Colonic mucosa (tissue), 4 donors: ENCODE measurements around the gene ZNF212. TPM values are rescaled to one million over a fixed set of nuclear protein-coding genes. Genes with fewer than 3 reads are reported as not detected.
"Not testable (repeated sequence)": the region's sequence is repeated elsewhere in the genome, so short reads cannot be mapped to it uniquely, and the experiment has no call there.

Source experiments
- DNase-seq: peaks from one replicate; pipeline ENCODE4 v3.0.0-alpha.2; 2020
- H3K27ac ChIP-seq: fragments of 200-600 bp; one replicate; pipeline ENCODE4 v1.8.0; 2021
- H3K27me3 ChIP-seq: fragments of 200-600 bp; one replicate; pipeline ENCODE4 v1.8.0; 2021
- H3K36me3 ChIP-seq: fragments of 200-600 bp; one replicate; pipeline ENCODE4 v1.8.0; 2021
- H3K4me1 ChIP-seq: fragments of 200-600 bp; one replicate; pipeline ENCODE4 v1.8.0; 2021; ENCODE audit warnings: mild to moderate bottlenecking
- H3K4me3 ChIP-seq: fragments of 200-600 bp; one replicate; pipeline ENCODE4 v1.8.0; 2021
- H3K9ac ChIP-seq, 2 donors: one replicate each; pipeline ENCODE4 v1.7.0; 2013; ENCODE audit warnings: control low read depth in 2 of 2, low read depth in 2 of 2, low read length in 2 of 2
- H3K9me3 ChIP-seq: fragments of 200-600 bp; one replicate; pipeline ENCODE4 v1.8.0; 2021
- CTCF ChIP-seq: fragments of 200-600 bp; IDR thresholded peaks from one replicate; pipeline ENCODE4 v1.8.0; 2022; ENCODE audit warnings: antibody characterized with exemption, mild to moderate bottlenecking
- intact Hi-C: fragments of 100-400 bp; cut with DNase I; formaldehyde crosslinking; loops from one replicate; pipeline ENCODE4 v1.14.1; 2022
- total RNA-seq, 2 donors: library from RNA; stranded (reverse); fragmentation: NEBNext Ultra II Directional in 1 of 2; extraction: Animal tissue kit (Norgen Biotek cat#: 25700) in 1 of 2; gene quantifications; one replicate each; pipeline ENCODE4 v1.2.1, GENCODE V29; 2021
- donor health status: healthy.
- donor health status: DM: no; HTN: no; CAD: no.
- donor health status: DM: no; HTN: no; CAD: no.

The ZNF212 gene
- total RNA-seq, 2 donors from 2014 or later = 9.8 to 10.4 TPM

GRCh38 chr7:149228831-149229471, 10.5 kb upstream of the ZNF212 start:
- TF ChIP-seq CTCF = no peak
- Histone ChIP-seq H3K4me3 (no peak overlapping the region), H3K27ac (no peak overlapping the region), H3K27me3 (no peaks in the 10 kb centered on the region), H3K4me1 (no peaks in the 10 kb centered on the region), H3K36me3 (peaks cover 3% of the 10 kb centered on the region), H3K9ac (no peak overlapping the region), H3K9me3 (no peaks in the 10 kb centered on the region)
- intact Hi-C loops = no loop called here
- no peak for DNase-seq

GRCh38 chr7:149229526-149229925, 9.9 kb upstream of the ZNF212 start:
- H3K27me3 ChIP-seq = no peaks in the 10 kb centered on the region
- DNase-seq = no peak
- no peak overlapping the region for H3K27ac ChIP-seq
- H3K4me3 ChIP-seq = no peak overlapping the region
- no peaks in the 10 kb centered on the region for H3K36me3 ChIP-seq
- no peaks in the 10 kb centered on the region for H3K9me3 ChIP-seq
- intact Hi-C loops = no loop called here
- TF ChIP-seq CTCF = no peak
- no peaks in the 10 kb centered on the region for H3K4me1 ChIP-seq
- no peak overlapping the region for H3K9ac ChIP-seq

- H3K9ac ChIP-seq = no peak overlapping the region
- no peaks in the 10 kb centered on the region for H3K9me3 ChIP-seq
- intact Hi-C loops = no loop called here
- no peaks in the 10 kb centered on the region for H3K4me1 ChIP-seq
- no peak for TF ChIP-seq CTCF
- no peaks in the 10 kb centered on the region for H3K36me3 ChIP-seq
- H3K27ac ChIP-seq = no peak overlapping the region
- no peaks in the 10 kb centered on the region for H3K27me3 ChIP-seq
- H3K4me3 ChIP-seq = no peak overlapping the region
- no peak for DNase-seq
These were observed 7.1 kb upstream of the ZNF212 start for GRCh38 chr7:149232362-149232761.

- H3K4me3 ChIP-seq, H3K9me3 ChIP-seq, intact Hi-C loops, H3K27me3 ChIP-seq, DNase-seq, H3K9ac ChIP-seq, H3K36me3 ChIP-seq, H3K4me1 ChIP-seq, H3K27ac ChIP-seq: not testable (repeated sequence)
These were observed 5.7 kb upstream of the ZNF212 start for GRCh38 chr7:149233655-149234204.

GRCh38 chr7:149237502-149237901, 1.9 kb upstream of the ZNF212 start:
- Histone ChIP-seq H3K9me3 (no peaks in the 10 kb centered on the region), H3K4me3 (no peak overlapping the region), H3K4me1 (peaks cover 7% of the 10 kb centered on the region), H3K36me3 (no peaks in the 10 kb centered on the region), H3K27me3 (no peaks in the 10 kb centered on the region), H3K9ac (no peak overlapping the region), H3K27ac (no peak overlapping the region)
- intact Hi-C loops = no loop called here
- no peak for TF ChIP-seq CTCF
- no peak for DNase-seq

- Histone ChIP-seq H3K9me3 (no peaks in the 10 kb centered on the region), H3K9ac (no peak overlapping the region), H3K4me1 (peaks cover 7% of the 10 kb centered on the region), H3K36me3 (no peaks in the 10 kb centered on the region), H3K27ac (no peak overlapping the region), H3K27me3 (no peaks in the 10 kb centered on the region), H3K4me3 (no peak overlapping the region)
- intact Hi-C loops = no loop called here
- DNase-seq = no peak
- no peak for TF ChIP-seq CTCF
These were observed 1.4 kb upstream of the ZNF212 start for GRCh38 chr7:149238051-149238450.
